Left cardiac atrium (tissue), 4 donors: ENCODE measurements around the gene PDS5A. TPM values are rescaled to one million over a fixed set of nuclear protein-coding genes. Genes with fewer than 3 reads are reported as not detected.
"Not testable (repeated sequence)": the region's sequence is repeated elsewhere in the genome, so short reads cannot be mapped to it uniquely, and the experiment has no call there.

ENCODE experiments used
- ATAC-seq, 2 donors: fragments of 200-7000 bp; cut with Tn5 transposase; one replicate each; pipeline ENCODE4 v1.9.1; 2020; ENCODE audit warnings: mild to moderate bottlenecking in 2 of 2, moderate library complexity in 2 of 2
- DNase-seq: peaks from one replicate; pipeline ENCODE4 v3.0.0-alpha.2; 2020
- intact Hi-C, 2 donors: fragments of 100-400 bp; cut with DNase I; formaldehyde crosslinking; loops; one replicate each; pipeline versions ENCODE4 v1.14.1 to v1.15.1; 2022 to 2023
- total RNA-seq, 2 donors: library from RNA; stranded (reverse); fragmentation: NEBNext Ultra II Directional; extraction: Animal tissue kit (Norgen Biotek cat#: 25700); gene quantifications; one replicate each; pipeline ENCODE4 v1.2.1, GENCODE V29; 2021
- donor health status: DM: no; HTN: yes; CAD: no.
- donor health status: DM: no; HTN: yes; CAD: no; lungs with severe emphysema.
- donor health status: DM: yes; HTN: yes; CAD: no.
- donor health status: Dilated cardiomyopathy.

Gene PDS5A
- total RNA-seq, 2 donors from 2014 or later = 35.3 to 40.3 TPM

DNA sequence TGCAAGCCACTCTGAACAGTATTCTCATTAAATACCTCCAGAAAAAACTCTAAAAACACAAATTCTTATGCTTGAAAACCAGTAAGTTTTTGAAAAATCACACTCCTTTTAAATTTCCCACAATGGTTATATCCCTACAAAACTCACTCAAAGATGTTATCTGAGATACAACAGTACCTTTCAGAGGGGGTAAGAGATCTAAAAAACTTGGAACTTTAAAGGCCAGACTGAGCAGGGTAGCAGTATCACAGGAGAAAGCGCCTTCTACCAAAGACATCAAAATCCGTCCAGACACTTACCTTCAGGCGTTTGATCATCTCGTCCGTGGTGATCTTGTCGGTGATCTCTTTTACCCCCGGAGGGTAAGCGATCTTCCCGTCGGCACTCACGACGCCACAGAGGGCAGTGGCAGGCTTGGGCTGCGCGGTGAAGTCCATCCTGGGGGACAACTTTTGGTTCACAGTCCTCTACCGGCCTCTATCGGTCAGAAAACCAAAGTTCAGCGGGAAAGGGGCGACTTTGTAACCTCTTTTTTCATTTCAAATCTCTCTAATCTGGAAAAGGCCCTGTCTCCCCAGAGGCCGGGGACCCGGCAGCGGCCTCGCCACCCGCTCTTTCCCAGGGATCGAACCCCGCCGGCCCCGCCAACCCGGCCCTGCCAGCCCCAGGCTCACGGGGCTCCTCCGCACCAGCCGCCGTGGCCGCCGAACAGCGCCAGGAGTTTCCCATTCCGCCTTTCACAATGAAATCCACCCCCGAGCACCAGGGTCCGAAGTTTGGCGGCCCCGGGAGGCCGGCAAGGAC, 1.4 kb downstream of the PDS5A start:
- intact Hi-C loops = loop anchor here (2.0 to 10.0 kb wide), 7 partner anchors 72 to 522 kb away; partner anchors contain the start of genes LIAS (in 1 of the 2), N4BP2 (in 1 of the 2), RPL9 (in 1 of the 2) and SMIM14 (in 1 of the 2)
- ATAC-seq (peak; percentile 73 to 80), DNase-seq (peak; percentile 82)

DNA sequence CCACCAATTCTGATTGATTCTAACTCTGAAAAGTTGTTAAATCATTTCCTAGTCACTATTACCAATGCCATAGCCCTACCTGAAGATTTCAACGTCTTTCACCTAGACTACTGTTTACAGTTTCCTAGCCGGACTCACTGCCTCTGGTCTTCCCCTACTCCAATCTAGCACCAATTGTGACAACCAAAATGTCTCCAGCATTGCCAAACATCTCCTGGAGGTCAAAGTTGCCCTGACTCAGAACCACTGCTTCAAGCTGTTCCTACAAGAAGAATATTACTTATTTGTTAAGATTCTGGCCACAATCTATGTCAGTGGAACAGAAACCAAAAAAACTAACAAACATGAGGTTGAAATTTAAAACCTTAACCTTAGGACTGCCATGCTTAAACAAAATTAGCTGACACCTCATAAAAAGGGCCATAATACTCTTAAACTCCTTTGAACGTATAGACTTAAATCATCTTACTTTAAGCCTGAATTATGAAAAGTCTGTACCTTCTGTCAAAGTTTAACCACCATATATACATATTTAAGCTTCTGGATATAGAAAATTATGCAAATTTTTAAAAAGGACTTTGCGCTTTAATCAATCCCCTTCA, 2.1 kb downstream of the PDS5A start:
- ATAC-seq = no peak
- intact Hi-C loops = loop anchor here (2.0 to 10.0 kb wide), 7 partner anchors 71 to 521 kb away; partner anchors contain the start of genes LIAS (in 1 of the 2), N4BP2 (in 1 of the 2), RPL9 (in 1 of the 2) and SMIM14 (in 1 of the 2)
- no peak for DNase-seq

DNA sequence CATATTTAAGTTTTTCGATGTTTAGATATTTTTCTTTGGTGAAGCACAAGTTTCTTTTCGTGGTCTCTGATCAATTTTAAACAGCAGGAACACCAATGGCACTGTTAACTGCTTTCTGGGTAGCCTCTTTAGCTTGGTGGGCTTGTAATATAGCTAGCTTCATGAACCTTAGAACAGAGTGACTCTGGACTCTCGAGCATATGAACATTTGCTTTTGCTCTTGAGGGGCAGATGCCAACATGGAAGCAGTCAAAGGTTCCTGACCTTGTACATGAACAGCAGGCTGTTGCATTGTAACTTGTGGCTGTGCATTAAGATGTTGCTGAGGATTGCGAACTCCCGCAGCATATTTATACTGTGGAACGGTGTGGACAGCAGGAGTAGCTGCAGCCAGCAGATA, 4.7 kb downstream of the PDS5A start:
- ATAC-seq, DNase-seq: not testable (repeated sequence)
- intact Hi-C loops = loop anchor here (10.0 kb wide), 2 partner anchors 68 to 518 kb away; partner anchors contain the start of genes LIAS (in 1 of the 2) and RPL9 (in 1 of the 2)

DNA sequence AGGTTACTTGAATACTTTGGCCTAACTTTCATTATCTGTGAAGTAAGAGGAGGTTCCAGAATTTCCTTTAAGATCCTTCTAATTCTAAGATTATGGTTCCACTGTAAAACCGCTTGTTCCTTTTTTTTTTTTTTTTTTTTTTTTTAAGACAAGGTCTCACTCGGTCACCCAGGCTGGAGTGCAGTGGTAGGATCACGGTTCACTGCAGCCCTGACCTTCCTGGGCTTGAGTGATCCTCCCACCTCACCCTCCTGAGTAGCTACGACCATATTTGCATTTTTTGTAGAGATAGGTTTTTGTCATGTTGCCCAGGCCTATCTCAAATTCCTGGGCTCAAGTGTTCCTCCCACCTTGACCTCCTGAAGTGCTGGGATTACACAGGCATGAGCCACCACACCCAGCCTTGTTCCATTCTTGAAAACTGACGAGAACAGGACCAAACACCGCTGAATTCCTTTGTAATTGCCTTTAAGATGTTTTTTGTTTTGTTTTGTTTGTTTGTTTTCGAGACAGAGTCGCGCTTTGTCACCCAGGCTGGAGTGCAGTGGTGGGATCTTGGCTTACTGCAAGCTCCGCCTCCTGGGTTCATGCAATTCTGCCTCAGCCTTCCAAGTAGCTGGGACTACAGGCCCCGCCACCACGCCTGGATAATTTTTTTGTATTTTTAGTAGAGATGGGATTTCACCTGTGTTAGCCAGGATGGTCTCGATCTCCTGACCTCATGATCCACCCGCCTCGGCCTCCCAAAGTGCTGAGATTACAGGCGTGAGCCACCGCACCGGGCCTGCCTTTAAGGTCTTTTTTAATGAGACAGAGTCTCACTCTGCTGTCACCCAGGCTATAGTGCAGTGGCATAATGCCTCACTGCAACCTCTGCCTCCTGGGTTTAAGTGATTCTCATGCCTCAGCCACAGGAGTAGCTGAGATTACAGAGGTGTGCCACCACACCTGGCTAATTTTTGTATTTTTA, 6.8 kb downstream of the PDS5A start:
- intact Hi-C loops = loop anchor here (10.0 kb wide), 2 partner anchors 66 to 516 kb away; partner anchors contain the start of genes LIAS (in 1 of the 2) and RPL9 (in 1 of the 2)
- no peak for DNase-seq
- peak in 1 of 2 donors; percentile 84 for ATAC-seq

DNA sequence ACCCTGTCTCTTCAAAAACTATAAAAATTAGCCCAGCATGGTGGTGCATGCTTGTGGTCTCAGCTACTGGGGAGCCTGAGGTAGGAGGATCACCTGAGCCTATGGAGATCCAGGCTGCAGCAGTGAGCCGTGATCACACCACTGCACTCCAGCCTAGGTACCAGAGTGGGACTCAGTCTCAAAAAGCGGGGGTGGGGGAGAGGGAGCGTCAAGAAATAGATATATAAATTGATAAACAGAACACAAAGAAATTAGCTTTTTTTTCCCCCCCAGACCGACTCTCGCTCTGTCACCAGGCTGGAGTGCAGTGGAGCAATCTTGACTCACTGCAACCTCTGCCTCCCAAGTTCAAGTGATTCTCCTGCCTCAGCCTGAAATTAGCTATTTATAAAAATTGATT, 14.1 kb downstream of the PDS5A start:
- no peak for ATAC-seq
- intact Hi-C loops = no loop called here
- DNase-seq = no peak

DNA sequence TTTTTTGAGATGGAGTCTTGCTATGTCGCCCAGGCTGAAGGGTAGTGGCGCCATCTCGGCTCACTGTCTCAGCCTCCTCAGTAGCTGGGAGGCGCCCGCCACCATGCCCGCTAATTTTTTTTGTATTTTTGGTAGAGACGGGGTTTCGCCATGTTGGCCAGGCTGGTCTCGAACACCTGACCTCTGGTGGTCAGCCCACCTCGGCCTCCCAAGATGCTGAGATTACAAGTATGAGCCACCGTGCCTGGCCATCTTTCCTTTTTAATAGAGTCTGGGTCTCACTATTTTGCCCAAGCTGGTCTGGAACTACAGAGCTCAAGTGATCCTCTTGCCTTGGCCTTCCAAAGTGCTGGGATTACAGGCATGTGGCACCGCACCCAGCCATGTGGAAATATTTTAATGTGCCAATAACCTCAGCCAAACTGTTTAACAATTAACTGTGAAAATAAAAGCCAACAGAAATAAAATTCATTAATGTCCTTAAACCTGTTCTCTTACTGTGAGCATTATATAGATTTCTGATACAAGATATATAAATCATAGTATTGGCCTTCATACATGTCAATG, 16.3 kb downstream of the PDS5A start:
- ATAC-seq (no peak), DNase-seq (no peak)
- intact Hi-C loops = no loop called here

DNA sequence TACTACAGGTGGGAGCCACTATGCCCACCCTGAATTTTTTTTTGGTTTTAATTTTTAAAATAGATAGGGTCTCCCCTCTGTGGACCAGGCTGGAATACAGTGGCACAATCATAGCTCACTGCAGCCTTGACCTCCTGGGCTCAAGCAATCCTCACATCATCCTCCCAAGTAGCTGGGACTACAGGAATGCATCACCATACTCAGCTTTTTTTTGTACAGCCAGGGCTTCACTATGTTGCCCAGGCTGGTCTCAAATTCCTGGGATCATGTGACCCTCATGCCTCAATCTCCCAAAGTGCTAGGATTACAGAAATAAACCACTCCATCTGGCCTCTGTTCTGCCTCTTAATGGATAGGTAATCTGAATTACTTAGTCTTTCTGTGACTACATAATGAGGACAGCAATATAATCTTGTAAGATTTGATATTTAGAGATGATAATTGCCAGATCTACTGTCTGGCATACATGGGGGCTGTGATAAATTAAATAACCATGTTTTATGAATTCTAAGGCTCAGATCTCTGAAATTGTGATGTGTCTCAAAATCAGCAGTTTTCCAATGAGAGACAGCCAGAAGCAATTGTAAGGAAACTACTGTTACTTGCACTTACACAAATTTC, 26.7 kb downstream of the PDS5A start:
- no peak for DNase-seq
- intact Hi-C loops = no loop called here
- ATAC-seq = no peak

DNA sequence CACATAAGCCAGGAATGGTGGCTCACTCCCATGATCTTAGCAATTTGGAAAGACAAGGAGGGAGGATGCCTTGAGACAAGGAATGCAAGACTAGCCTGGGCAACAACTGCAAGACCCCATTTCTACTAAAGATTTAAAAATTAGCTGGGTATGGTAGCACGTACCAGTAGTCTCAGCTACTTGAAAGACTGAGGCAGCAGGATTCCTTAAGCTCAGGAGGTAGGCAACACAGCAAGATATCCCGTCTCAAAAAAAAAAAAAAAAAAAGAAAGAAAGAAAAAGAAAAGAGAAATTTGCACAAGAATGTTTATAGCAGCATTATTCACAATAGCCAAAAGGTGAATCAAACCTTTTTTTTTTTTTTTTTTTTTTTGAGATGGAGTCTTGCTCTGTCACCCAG, 29.7 kb downstream of the PDS5A start:
- DNase-seq = no peak
- ATAC-seq = no peak
- intact Hi-C loops = no loop called here

DNA sequence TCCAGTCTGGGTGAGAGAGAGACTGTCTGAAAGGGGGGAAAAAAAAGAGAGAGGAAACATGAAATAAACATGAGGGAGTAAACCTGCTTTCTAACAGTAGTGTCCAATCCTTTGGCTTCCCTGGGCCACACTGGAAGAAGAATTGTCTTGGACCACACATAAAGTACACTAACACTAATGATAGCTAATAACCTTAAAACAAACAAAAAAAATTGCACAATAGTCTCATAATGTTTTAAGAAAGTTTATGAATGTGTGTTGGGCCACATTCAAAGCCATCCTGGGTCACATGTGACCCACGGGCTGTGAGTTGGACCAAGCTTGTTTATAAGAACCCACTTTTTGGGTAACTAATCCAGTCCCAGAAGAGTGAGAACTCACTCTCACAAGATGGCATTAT, 30.3 kb downstream of the PDS5A start:
- DNase-seq (no peak), ATAC-seq (no peak)
- intact Hi-C loops = no loop called here

DNA sequence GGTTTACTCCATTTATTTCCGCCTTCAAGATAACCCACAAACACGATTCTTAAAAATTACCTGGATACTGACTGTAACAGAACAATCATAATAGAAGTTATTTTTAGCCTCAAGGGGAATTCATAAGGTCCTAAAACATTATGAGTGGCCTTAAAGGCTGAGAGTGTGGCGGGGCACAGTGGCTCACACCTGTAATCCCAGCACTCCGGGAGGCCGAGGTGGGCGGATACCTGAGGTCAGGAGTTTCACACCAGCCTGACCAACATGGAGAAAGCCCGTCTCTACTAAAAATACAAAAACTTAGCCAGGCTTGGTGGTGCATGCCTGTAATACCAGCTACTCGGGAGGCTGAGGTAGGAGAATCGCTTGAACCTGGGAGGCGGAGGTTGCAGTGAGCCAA, 33.5 kb downstream of the PDS5A start:
- DNase-seq, intact Hi-C loops, ATAC-seq: not testable (repeated sequence)

DNA sequence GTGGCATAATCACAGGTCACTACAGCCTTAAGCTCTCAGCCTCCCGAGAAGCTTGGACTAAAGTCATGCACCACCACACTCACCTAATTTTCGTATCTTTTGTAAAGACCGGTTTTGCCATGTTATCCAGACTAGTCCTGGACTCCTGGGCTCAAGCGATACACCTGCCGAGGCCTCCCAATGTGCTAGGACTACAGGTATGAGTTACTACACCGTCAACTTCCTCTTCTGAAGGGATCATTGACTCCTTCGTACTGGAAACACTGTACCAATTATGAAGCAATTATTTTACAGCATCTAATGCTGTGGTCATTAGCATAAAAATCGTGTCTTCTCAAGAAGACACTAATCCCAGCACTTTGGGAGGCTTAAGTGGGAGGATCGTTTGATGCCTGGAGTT, 35.2 kb downstream of the PDS5A start:
- ATAC-seq (no peak), DNase-seq (no peak)
- intact Hi-C loops = no loop called here

DNA sequence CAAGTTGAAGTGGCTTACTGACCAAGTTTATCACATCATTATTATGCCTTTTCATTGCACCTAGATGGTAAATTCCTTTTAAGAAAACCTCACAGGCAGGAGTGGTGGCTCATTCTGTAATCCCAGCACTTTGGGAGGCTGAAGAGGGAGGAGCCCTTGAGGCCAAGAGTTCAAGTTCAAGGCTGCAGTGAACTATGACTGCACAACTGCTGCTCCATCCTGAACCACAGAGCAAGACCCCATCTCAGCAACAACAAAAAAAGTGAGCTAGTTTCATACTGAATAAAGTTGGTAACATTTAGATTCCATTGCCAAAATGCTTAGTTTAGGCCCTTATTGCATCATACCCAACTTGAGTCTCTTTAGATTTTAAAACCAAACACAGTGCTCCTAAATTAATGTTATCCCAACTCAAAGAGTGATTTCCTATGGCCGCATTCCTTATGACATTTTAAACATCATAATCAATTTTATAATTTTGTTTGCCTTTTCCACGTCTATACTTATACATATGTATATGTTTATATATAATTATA, 36.0 kb downstream of the PDS5A start:
- intact Hi-C loops = no loop called here
- ATAC-seq (no peak), DNase-seq (no peak)

DNA sequence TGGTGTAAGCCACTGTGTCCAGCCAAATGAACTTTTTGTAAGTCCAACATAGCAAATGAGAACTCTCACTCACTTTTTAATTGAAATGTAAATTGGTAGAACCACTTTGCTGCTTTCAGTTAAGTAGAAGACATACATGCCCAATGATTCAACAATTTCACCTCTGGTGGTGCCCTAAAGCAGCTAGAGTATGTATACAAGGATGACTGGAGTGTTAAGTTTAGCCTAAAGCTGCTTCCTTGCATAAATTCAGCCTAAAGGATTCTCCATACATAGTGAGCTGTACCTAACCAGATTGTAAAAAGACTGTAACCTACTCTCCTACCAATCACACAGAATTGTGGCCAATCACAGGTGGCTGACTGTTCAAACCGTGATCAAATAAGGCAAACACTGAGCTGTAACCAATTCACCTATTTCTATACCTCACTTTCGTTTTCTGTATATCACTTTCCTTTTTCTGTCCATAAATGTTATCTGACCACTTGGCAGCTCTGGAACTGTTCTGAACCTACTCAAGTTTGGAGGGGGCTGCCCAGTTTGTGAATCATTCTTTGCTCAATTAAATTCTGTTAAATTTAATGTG, 39.9 kb downstream of the PDS5A start:
- DNase-seq (no peak), ATAC-seq (no peak)
- intact Hi-C loops = no loop called here

DNA sequence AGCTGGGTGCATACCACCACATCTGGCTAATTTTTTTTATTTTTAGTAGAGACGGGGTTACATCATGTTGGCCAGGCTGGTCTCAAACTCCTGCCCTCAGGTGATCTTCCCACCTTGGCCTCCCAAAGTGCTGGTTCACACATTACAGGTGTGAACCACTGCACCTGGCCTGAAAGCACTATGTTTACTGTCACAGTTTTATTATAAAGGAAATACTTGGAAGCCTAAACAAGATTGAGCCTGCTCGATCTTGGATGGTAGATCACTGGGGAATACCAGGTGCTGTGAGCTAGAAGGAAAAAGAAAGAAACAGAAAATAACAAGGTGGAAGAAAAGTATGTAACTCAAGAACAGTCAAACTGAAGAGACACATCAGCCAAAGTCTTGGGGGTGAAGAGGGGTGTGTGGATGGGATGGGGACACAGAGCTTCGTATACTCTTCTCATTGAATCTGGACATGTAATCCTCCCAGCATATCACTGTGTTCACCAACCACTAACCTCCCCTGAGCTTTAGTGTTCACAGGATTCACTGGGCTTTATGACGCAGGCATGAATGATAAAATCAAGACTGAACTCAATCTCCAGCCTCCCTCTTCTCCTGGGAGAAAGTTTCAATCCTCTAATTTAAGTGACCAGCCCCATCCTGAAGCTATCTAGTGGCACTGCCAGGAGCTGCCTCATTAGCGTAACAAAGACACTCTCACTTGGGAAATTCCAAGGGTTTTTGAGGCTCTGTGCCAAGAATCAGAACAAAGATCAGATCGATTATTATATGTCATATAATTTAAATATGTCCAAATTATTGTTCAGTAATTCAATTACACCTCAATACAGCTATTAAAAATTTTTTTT, 40.9 kb downstream of the PDS5A start:
- no peak for DNase-seq
- ATAC-seq = no peak
- intact Hi-C loops = no loop called here

DNA sequence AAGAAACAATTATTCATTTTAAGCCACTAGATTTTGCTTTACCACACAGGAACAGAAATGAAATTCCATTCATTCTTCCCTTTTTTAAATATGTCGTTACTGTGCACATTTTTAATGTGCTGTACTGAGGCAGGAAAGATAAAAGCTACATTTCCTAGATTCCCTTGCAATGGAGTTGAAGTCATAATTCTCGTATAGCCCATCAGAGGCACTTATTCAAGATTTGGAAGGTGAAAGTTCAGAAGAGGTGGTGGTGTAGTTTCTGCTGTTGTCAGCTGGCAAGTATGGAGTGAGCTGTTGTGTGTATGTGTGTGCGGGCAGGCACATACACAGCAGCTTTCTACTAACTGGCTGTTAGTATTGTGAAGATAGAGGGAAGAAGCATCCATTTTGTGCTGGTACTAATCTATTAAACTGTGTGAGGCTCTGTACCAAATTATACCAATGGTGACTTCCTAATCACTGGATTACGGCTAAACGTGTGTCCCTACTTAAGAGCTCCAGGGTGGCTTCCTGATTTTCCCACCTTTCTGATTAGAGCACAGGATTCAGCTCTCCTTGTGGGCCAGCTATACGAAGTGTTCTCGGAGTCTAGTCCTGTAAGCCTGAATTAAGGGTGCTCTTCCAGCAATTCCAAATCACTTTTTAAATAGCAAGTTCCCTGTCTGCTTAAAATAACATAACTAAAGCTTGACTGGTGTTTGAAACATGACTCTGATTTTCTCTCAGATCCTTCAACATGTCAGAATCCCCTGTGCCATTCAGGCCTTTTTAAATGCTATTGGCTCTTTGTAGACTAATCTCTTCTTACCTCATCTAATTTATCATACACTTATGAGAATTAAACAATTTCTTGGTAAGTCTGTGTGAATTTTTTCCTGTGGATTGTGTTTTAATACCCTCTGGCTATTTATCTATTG, 43.8 kb downstream of the PDS5A start:
- no peak for DNase-seq
- intact Hi-C loops = no loop called here
- peak; percentile 50 to 53 for ATAC-seq
